K562 treated with DMSO at 1 percent for 4 hours (cell line): Measurements from ENCODE around the gene SLC13A4. TPM values are rescaled to one million over a fixed set of nuclear protein-coding genes. Genes with fewer than 3 reads are reported as not detected.

ENCODE experiments used
- total RNA-seq: library from RNA; unstranded; fragments of 300-600 nt; gene quantifications from 2 replicates; pipeline ENCODE4 v1.2.3, GENCODE V29; 2022; ENCODE audit not compliant: insufficient read depth

The SLC13A4 gene, protein sequence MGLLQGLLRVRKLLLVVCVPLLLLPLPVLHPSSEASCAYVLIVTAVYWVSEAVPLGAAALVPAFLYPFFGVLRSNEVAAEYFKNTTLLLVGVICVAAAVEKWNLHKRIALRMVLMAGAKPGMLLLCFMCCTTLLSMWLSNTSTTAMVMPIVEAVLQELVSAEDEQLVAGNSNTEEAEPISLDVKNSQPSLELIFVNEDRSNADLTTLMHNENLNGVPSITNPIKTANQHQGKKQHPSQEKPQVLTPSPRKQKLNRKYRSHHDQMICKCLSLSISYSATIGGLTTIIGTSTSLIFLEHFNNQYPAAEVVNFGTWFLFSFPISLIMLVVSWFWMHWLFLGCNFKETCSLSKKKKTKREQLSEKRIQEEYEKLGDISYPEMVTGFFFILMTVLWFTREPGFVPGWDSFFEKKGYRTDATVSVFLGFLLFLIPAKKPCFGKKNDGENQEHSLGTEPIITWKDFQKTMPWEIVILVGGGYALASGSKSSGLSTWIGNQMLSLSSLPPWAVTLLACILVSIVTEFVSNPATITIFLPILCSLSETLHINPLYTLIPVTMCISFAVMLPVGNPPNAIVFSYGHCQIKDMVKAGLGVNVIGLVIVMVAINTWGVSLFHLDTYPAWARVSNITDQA
- total RNA-seq, result 0.75 TPM in 1 of 2 replicates, not detected in the other

GRCh38 chr7:135728136-135728669 is at the start of gene SLC13A4:
Gene SLC13A4, minus strand, starts transcription at chr7:135728186. Its CDS starts 690 bp downstream, at chr7:135727496.

DNA sequence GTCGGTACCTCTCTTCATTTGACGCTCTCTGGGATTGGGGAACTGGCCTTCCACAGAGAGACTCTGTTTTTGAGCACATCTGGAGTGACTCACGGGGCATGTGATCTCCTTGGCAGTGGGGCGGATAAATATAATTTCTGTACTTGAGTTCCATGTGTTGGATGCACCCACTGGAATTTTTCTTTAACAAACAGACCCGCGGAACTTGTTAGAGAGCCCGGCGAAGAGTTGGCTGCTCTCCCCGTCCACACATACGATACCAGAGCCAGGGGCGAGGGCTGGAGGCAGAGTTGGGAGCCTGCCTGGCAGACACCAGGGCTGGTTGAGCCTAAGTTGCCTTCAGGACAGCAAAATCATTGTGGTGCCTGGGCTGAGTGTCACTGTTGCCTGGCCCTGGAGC is 20.8 kb upstream of the SLC13A4 start, which contains the start of gene FAM180A:
Gene FAM180A (minus strand): TSS at position 44 of the 400 bp plus-strand sequence. CDS start 233 bp downstream, outside the sequence.

DNA sequence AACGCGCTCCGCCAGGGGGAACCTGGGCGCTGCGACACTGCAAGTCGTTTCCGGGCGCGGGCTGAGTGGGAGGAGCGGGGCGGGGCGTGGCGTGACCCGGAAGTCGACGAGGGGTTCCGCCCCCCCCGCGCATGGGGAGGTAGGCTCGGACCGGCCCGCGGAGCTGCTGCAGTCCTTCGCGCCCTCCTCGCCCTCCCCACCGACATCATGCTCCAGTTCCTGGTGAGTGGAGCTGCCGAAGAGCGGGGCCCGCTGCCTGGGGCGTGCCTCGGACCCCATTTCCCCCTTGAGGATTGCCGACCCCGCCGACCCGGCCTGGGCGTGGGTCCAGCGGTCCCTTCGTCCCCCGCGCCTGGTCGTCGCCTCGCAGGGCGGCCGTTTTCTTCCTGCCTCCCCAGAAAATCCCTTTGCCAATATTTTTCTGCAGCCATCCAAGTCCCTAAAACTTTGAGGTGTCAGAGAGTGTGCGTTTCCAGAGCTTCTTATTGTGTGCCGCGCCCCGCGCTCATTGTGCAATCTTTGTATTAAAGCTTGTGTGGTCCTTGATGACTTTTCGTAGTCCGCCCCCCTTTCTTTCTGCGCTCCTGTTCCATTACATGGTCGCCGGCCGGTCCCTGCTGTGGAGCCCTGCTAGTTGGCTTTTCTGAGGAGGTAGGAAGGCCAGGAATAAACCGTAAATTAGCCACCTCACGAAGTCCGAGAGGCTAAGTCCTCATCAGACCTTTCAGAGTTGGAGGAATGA is 65.4 kb downstream of the SLC13A4 start, which contains the start of gene STMP1:
Gene STMP1 (plus strand): TSS at position 142 of the 742 bp plus-strand sequence.

Other genes starting within 250 kb of the SLC13A4 start
- 11.6 and 16.8 TPM in 2 replicates for gene CNOT4, start 218.1 kb downstream of the SLC13A4 start, total RNA-seq
- gene NUP205, start 170.3 kb downstream of the SLC13A4 start, total RNA-seq, result 69.7 and 87.4 TPM in 2 replicates
- 31.1 and 33.6 TPM in 2 replicates for gene STMP1, start 65.7 kb downstream of the SLC13A4 start, total RNA-seq
- gene FAM180A, start 20.6 kb upstream of the SLC13A4 start, total RNA-seq, result not detected in 2 replicates
- gene MTPN, start 249.2 kb upstream of the SLC13A4 start, total RNA-seq, result 120 and 124 TPM in 2 replicates